Endodermal cell (in vitro differentiated cells): ENCODE measurements around the gene WHRN. TPM values are rescaled to one million over a fixed set of nuclear protein-coding genes. Genes with fewer than 3 reads are reported as not detected.

ENCODE experiments used
- DNase-seq: peaks from one replicate; pipeline ENCODE4 v3.0.0-alpha.2; 2017
- H3K27ac ChIP-seq: 2 replicates; pipeline ENCODE4 v1.5.1; 2013; ENCODE audit warnings: mild to moderate bottlenecking, low read depth, low read length, moderate library complexity
- H3K27me3 ChIP-seq: 2 replicates; pipeline ENCODE4 v1.6.1; 2013; ENCODE audit warnings: mild to moderate bottlenecking, low read length, moderate library complexity; ENCODE audit not compliant: insufficient read depth, control insufficient read depth, poor library complexity, severe bottlenecking
- H3K36me3 ChIP-seq: 2 replicates; pipeline ENCODE4 v1.7.0; 2013; ENCODE audit warnings: mild to moderate bottlenecking, low read length, moderate library complexity; ENCODE audit not compliant: control insufficient read depth, insufficient read depth
- H3K4me1 ChIP-seq: one replicate; pipeline ENCODE4 v1.7.0; 2013; ENCODE audit warnings: low read length; ENCODE audit not compliant: control insufficient read depth, insufficient read depth
- H3K4me3 ChIP-seq: 2 replicates; pipeline ENCODE4 v1.5.1; 2013; ENCODE audit warnings: mild to moderate bottlenecking, low read length, moderate library complexity
- H3K9ac ChIP-seq: 2 replicates; pipeline ENCODE4 v1.6.1; 2013; ENCODE audit warnings: mild to moderate bottlenecking, low read length, moderate library complexity; ENCODE audit not compliant: poor library complexity, severe bottlenecking; ENCODE audit errors: extremely low read depth
- H3K9me3 ChIP-seq: 2 replicates; pipeline ENCODE4 v1.6.1; 2013; ENCODE audit warnings: mild to moderate bottlenecking, low read length, moderate library complexity; ENCODE audit not compliant: control insufficient read depth
- H3K27ac Mint-ChIP-seq: 2 replicates; pipeline ENCODE4 v1.8.0; 2020; ENCODE audit warnings: mixed read lengths
- H3K27me3 Mint-ChIP-seq: 2 replicates; pipeline ENCODE4 v1.8.0; 2021; ENCODE audit warnings: mild to moderate bottlenecking, mixed read lengths; ENCODE audit not compliant: insufficient read depth
- H3K36me3 Mint-ChIP-seq: 2 replicates; pipeline ENCODE4 v1.8.0; 2020; ENCODE audit warnings: low read depth, mixed read lengths
- H3K4me1 Mint-ChIP-seq: 2 replicates; pipeline ENCODE4 v1.8.0; 2020; ENCODE audit warnings: mixed read lengths
- H3K4me3 Mint-ChIP-seq: 2 replicates; pipeline ENCODE4 v1.8.0; 2020; ENCODE audit warnings: mild to moderate bottlenecking, moderate library complexity, mixed read lengths
- H3K9me3 Mint-ChIP-seq: 2 replicates; pipeline ENCODE4 v1.8.0; 2020; ENCODE audit warnings: mild to moderate bottlenecking, mixed read lengths
- WGBS, 2 experiments: methylation state at CpG; one replicate each; pipeline versions ENCODE4 v1.1.5 to v1.1.7; 2013; ENCODE audit warnings: missing lambda C conversion rate in 2 of 2, mixed read lengths in 1 of 2; ENCODE audit not compliant: insufficient coverage in 1 of 2, insufficient read length in 1 of 2; 5-methylcytosine and 5-hydroxymethylcytosine counted together
- total RNA-seq, 2 donors: library from RNA; stranded (reverse); fragmentation: NEBNext Ultra II Directional in 1 of 2; extraction: Animal tissue kit (Norgen Biotek cat#: 25700) in 1 of 2; gene quantifications; 2 replicates in 1 of 2; 3 replicates in 1 of 2; pipeline ENCODE4 v1.2.1, GENCODE V29; 2021
- TF ChIP-seq, protein P1 (sequence below): fragments of 200-600 bp; sonication (generic); conservative IDR thresholded peaks from 2 replicates; pipeline ENCODE4 v1.5.0; 2021; ENCODE audit warnings: antibody characterized with exemption, mild to moderate bottlenecking

WHRN gene
- total RNA-seq, 2 donors from 2014 or later: 7.0 to 12.8 TPM

DNA sequence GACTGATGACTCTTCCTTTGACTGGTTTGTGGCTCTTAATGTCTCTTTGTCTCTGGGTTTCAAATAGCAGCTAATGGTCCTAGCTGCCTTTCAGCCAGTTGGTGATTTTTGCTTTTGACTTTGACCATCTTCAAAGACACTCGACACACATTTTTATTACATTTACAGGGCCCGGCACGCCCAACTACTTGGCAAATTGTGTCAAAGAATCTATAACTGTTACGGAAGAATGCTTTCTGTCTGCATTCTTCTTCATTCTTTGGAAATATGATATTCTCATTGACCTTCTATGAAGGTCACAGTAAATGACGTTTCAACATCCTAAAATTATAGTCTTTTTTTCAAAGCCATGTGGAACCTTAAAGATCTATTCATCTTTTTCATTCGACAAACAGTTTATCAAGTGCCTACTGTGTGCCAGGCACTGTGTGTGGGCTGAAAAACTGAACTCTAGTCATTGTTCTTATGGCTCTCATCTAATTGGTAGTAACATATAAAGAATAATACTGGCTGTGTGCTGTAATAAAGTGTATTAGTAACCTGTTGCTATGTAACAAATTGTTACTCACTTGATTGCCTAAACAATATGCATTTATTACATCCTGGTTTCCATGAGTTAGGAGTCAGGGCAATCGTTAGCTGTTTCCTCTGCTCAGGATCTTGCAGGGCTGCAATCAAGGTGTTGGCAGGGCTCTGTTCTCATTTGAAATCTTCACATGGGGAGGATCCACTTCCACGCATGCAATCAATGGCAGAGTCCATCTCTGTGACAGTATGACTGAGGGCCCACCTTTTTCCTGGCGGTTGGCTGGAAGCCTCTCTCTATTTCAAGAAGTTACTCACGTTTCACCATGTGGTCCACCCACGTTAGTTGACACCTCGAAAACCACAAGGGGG, 7.0 kb upstream of the WHRN start:
- no peaks in the 10 kb centered on the region for H3K36me3 ChIP-seq
- no peak overlapping the region for H3K9ac ChIP-seq
- no peak overlapping the region for H3K4me3 Mint-ChIP-seq
- TF ChIP-seq, protein P1, sequence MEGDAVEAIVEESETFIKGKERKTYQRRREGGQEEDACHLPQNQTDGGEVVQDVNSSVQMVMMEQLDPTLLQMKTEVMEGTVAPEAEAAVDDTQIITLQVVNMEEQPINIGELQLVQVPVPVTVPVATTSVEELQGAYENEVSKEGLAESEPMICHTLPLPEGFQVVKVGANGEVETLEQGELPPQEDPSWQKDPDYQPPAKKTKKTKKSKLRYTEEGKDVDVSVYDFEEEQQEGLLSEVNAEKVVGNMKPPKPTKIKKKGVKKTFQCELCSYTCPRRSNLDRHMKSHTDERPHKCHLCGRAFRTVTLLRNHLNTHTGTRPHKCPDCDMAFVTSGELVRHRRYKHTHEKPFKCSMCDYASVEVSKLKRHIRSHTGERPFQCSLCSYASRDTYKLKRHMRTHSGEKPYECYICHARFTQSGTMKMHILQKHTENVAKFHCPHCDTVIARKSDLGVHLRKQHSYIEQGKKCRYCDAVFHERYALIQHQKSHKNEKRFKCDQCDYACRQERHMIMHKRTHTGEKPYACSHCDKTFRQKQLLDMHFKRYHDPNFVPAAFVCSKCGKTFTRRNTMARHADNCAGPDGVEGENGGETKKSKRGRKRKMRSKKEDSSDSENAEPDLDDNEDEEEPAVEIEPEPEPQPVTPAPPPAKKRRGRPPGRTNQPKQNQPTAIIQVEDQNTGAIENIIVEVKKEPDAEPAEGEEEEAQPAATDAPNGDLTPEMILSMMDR: no peak
- no peaks in the 10 kb centered on the region for H3K36me3 Mint-ChIP-seq
- H3K27me3 Mint-ChIP-seq: peaks cover 62% of the 10 kb centered on the region
- H3K4me1 Mint-ChIP-seq: peaks cover 20% of the 10 kb centered on the region
- 84 to 92% methylated on average over 11 to 12 of the region's 12 CpGs for WGBS, 2 experiments
- H3K4me1 ChIP-seq: peaks cover 7% of the 10 kb centered on the region
- no peak overlapping the region for H3K4me3 ChIP-seq
- H3K9me3 ChIP-seq: no peaks in the 10 kb centered on the region
- no peak overlapping the region for H3K27ac Mint-ChIP-seq
- H3K9me3 Mint-ChIP-seq: no peaks in the 10 kb centered on the region
- no peak for DNase-seq
- H3K27ac ChIP-seq: no peak overlapping the region
- H3K27me3 ChIP-seq: peaks cover 25% of the 10 kb centered on the region

DNA sequence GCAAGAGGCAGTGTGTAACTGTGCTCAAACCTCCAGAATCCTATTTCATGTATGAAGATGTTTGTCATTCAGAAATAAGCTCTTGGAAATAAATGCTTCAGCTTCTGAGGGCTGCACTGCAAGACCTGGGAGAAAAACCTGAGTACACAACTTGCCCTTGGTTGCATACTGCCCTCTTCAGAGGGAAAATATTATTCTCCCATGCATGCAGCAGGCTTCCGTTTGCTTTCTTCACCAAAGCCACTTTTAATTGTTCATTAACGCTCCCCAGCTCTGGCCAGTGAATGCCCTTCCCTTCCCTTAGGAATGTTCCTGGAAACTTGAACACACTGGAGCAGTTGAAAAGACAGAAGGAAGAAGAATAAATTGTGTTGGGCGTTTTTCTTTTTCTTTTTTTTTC, 2.5 kb upstream of the WHRN start:
- Mint-ChIP-seq H3K4me3 (no peak overlapping the region), H3K27me3 (peaks cover 43% of the 10 kb centered on the region), H3K9me3 (no peaks in the 10 kb centered on the region), H3K36me3 (no peaks in the 10 kb centered on the region), H3K27ac (no peak overlapping the region), H3K4me1 (peaks cover 25% of the 10 kb centered on the region)
- no peaks in the 10 kb centered on the region for H3K9me3 ChIP-seq
- H3K9ac ChIP-seq: no peak overlapping the region
- H3K4me1 ChIP-seq: peaks cover 10% of the 10 kb centered on the region
- no peaks in the 10 kb centered on the region for H3K36me3 ChIP-seq
- H3K27me3 ChIP-seq: peaks cover 21% of the 10 kb centered on the region
- no peak for DNase-seq
- TF ChIP-seq, protein P1: peak; percentile 62
- no peak overlapping the region for H3K4me3 ChIP-seq
- WGBS, 2 experiments: 29 to 59% methylated on average over 3 of the region's 3 CpGs
- H3K27ac ChIP-seq: no peak overlapping the region

DNA sequence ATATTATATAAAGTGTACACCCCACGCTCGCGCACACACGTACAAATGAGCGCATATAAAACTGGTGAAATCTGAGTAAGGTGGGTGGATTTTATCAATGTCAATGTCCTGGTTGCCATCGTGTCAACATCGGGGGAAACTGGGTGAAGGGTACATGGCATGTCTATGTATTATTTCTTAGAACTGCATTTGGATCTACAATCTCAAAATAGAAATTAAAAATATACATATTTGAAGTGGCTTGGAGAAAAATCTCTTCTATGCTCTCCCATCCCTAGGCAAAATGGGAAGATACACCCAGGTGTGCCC, 763 bp upstream of the WHRN start:
- H3K27me3 Mint-ChIP-seq: peaks cover 29% of the 10 kb centered on the region
- H3K9ac ChIP-seq: peak overlapping the region; percentile 90

More for the DNA sequence above, 763 bp upstream of the WHRN start:
- WGBS, 2 experiments: 75% methylated on average over 7 of the region's 7 CpGs; no CpG with 5 or more reads in 1 of the 2 experiments
- H3K9me3 Mint-ChIP-seq: no peaks in the 10 kb centered on the region
- TF ChIP-seq, protein P1: no peak
- peak overlapping the region; percentile 94 for H3K27ac Mint-ChIP-seq
- peak overlapping the region; percentile 89 for H3K4me3 ChIP-seq
- no peaks in the 10 kb centered on the region for H3K9me3 ChIP-seq
- DNase-seq: no peak
- H3K4me1 Mint-ChIP-seq: peaks cover 39% of the 10 kb centered on the region
- H3K4me1 ChIP-seq: peaks cover 11% of the 10 kb centered on the region
- peak overlapping the region; percentile 62 for H3K27ac ChIP-seq
- peak overlapping the region; percentile 75 for H3K4me3 Mint-ChIP-seq
- H3K36me3 Mint-ChIP-seq: no peaks in the 10 kb centered on the region
- H3K27me3 ChIP-seq: peaks cover 7% of the 10 kb centered on the region
- H3K36me3 ChIP-seq: no peaks in the 10 kb centered on the region
